Upper lobe of left lung (tissue), 6 donors: ENCODE data around the gene ZC2HC1C. TPM values are rescaled to one million over a fixed set of nuclear protein-coding genes. Genes with fewer than 3 reads are reported as not detected.

Experiments
- ATAC-seq, 2 donors: fragments of 200-7000 bp; cut with Tn5 transposase; one replicate each; pipeline ENCODE4 v1.9.1; 2022; ENCODE audit warnings: mild to moderate bottlenecking in 2 of 2, moderate library complexity in 2 of 2; ENCODE audit not compliant: low FRiP score in 2 of 2
- DNase-seq, 2 donors: peaks; one replicate each; pipeline ENCODE4 v3.0.0-alpha.2; 2019 to 2020
- H3K27ac ChIP-seq, 4 donors: fragments of 200-600 bp; sonication (generic); one replicate each; pipeline ENCODE4 v1.5.1; 2016 to 2019
- H3K27me3 ChIP-seq, 4 donors: fragments of 200-600 bp; sonication (generic); one replicate each; pipeline ENCODE4 v1.5.1; 2017 to 2019
- H3K36me3 ChIP-seq, 4 donors: fragments of 200-600 bp; sonication (generic); one replicate each; pipeline ENCODE4 v1.5.1; 2016 to 2019
- H3K4me1 ChIP-seq, 4 donors: fragments of 200-600 bp; sonication (generic); one replicate each; pipeline ENCODE4 v1.5.1; 2018 to 2019
- H3K4me3 ChIP-seq, 4 donors: fragments of 200-600 bp; sonication (generic); one replicate each; pipeline ENCODE4 v1.5.1; 2017 to 2019; ENCODE audit warnings: mild to moderate bottlenecking in 2 of 4, moderate library complexity in 1 of 4
- H3K9me3 ChIP-seq, 4 donors: fragments of 200-600 bp; sonication (generic); one replicate each; pipeline ENCODE4 v1.5.1; 2018 to 2019
- CTCF ChIP-seq, 6 experiments: fragments of 450-650 bp in 4 of 6; fragments of 200-600 bp in 2 of 6; sonication (generic) in 2 of 6; IDR thresholded peaks; one replicate each; pipeline ENCODE4 v1.5.1; 2016 to 2019; ENCODE audit warnings: antibody characterized with exemption in 6 of 6
- EP300 ChIP-seq, 4 donors: sonication (generic); formaldehyde crosslinking; IDR thresholded peaks; one replicate each; pipeline ENCODE4 v1.5.1; 2017; ENCODE audit warnings: antibody characterized with exemption in 4 of 4, control low read depth in 2 of 4
- POLR2A ChIP-seq, 4 donors: fragments of 450-650 bp; IDR thresholded peaks; one replicate each; pipeline ENCODE4 v1.5.1; 2016 to 2017; ENCODE audit warnings: antibody characterized with exemption in 4 of 4, mild to moderate bottlenecking in 2 of 4
- POLR2AphosphoS5 ChIP-seq, 2 donors: sonication (generic); formaldehyde crosslinking; IDR thresholded peaks; one replicate each; pipeline ENCODE4 v1.5.1; 2017; ENCODE audit warnings: antibody characterized with exemption in 2 of 2
- WGBS, 2 donors: methylation state at CpG; one replicate each; pipeline ENCODE4 v1.1.5; 2017 to 2018; 5-methylcytosine and 5-hydroxymethylcytosine counted together
- total RNA-seq, 6 donors: library from RNA; depleted of rRNA in 4 of 6; stranded (reverse); fragments of >200 nt in 4 of 6; gene quantifications; one replicate each; pipeline versions ENCODE4 v1.1.0 to v1.2.1, GENCODE V29; 2016 to 2021
- donor health status: DM: no; HTN: no; CAD: no; lungs with moderate emphysema.
- donor health status: DM: no; HTN: yes; CAD: no; lungs with severe emphysema.

The ZC2HC1C gene
- total RNA-seq, 6 donors from 2014 or later, result 3.2 to 21.0 (median 9.7) TPM

DNA sequence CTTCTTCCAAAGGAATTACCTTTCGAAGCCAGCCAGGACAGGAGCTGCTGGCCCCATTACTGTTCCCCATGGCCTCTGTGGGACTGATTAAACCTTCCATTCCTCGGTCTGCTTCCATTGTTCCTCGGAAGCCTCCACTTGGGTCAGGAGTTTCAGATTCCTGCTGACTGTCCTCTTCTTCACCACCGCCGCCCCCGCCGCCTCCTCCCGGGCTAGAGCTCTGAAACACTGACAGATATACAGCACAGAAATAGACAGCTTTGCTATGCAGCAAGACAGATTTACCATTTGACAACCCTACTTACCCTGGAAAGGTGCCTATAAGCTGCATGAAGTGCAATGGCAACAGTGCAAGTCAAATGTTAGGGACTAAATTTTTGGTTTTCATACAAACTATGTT lies 21.8 kb downstream of the ZC2HC1C start:
- no peaks in the 10 kb centered on the region for H3K9me3 ChIP-seq
- WGBS, 2 donors, result 94 to 95% methylated on average over 8 of the region's 8 CpGs
- no peaks in the 10 kb centered on the region for H3K4me1 ChIP-seq
- ATAC-seq (no peak), DNase-seq (peak in 1 of 2 donors; percentile 66)
- no peak overlapping the region for H3K27ac ChIP-seq
- peaks cover 49 to 97% (median 64%) of the 10 kb centered on the region in 4 donors for H3K36me3 ChIP-seq
- TF ChIP-seq POLR2AphosphoS5 (IDR thresholded peaks at IDR 0.05) (no peak), POLR2A (IDR thresholded peaks at IDR 0.05) (no peak), CTCF (IDR thresholded peaks at IDR 0.05) (no peak), EP300 (IDR thresholded peaks at IDR 0.05) (no peak)
- H3K4me3 ChIP-seq, result no peak overlapping the region
- H3K27me3 ChIP-seq, result no peaks in the 10 kb centered on the region

DNA sequence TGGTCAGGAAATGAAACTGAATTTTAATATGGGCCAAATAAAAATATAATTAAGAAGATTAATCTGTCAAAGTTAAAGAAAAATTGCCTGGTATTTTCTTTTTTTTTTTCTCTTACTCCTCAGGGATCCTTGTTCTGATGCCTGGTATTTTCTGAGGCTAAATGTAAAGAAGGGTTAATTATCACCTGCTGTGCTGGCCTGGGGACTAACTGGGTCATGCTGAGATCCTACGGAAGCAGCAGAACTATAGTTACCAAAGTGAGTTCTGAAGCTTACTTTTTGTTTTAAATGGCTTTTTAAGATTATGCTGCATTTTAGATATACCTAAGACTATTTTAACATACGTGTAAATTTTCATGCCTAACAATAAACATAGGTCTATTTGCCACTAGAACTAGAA lies 23.3 kb downstream of the ZC2HC1C start:
- TF ChIP-seq EP300 (IDR thresholded peaks at IDR 0.05) (no peak), POLR2A (IDR thresholded peaks at IDR 0.05) (no peak), POLR2AphosphoS5 (IDR thresholded peaks at IDR 0.05) (no peak)

DNA sequence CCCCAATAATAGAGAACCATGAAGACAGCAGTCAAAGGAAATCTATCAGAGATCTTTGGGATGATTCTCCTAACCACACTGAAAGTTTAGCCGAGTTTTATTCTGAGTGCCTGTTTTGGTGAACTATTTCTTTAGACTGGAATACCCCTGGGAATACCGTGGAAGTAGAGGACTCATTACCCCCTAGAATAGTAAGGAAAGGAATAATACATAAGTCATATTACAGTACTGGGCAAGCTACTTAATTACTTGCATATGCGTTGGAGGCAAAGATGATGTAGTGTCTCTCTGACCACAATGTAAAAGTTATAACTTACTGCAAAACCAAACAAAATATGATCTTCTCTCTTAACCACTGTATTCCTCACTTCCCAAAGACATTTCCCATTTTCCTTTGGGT lies 25.5 kb downstream of the ZC2HC1C start:
- 95 to 99% methylated on average over 3 of the region's 3 CpGs for WGBS, 2 donors
- Histone ChIP-seq H3K9me3 (no peaks in the 10 kb centered on the region), H3K27me3 (no peaks in the 10 kb centered on the region), H3K4me1 (no peaks in the 10 kb centered on the region), H3K4me3 (no peak overlapping the region), H3K36me3 (peaks cover 40 to 99% (median 68%) of the 10 kb centered on the region in 4 donors), H3K27ac (no peak overlapping the region)
- TF ChIP-seq CTCF (IDR thresholded peaks at IDR 0.05) (no peak), POLR2A (IDR thresholded peaks at IDR 0.05) (no peak), POLR2AphosphoS5 (IDR thresholded peaks at IDR 0.05) (no peak), EP300 (IDR thresholded peaks at IDR 0.05) (no peak)
- no peak for DNase-seq
- no peak for ATAC-seq

More for the DNA sequence above, 23.3 kb downstream of the ZC2HC1C start:
- no peaks in the 10 kb centered on the region for H3K4me1 ChIP-seq
- WGBS, 2 donors, result 85 to 90% methylated on average over 2 of the region's 2 CpGs
- H3K4me3 ChIP-seq, result no peak overlapping the region
- no peak for ATAC-seq
- DNase-seq, result no peak
- peaks cover 41 to 97% (median 60%) of the 10 kb centered on the region in 4 donors for H3K36me3 ChIP-seq
- H3K27ac ChIP-seq, result no peak overlapping the region
- no peaks in the 10 kb centered on the region for H3K9me3 ChIP-seq
- no peaks in the 10 kb centered on the region for H3K27me3 ChIP-seq

DNA sequence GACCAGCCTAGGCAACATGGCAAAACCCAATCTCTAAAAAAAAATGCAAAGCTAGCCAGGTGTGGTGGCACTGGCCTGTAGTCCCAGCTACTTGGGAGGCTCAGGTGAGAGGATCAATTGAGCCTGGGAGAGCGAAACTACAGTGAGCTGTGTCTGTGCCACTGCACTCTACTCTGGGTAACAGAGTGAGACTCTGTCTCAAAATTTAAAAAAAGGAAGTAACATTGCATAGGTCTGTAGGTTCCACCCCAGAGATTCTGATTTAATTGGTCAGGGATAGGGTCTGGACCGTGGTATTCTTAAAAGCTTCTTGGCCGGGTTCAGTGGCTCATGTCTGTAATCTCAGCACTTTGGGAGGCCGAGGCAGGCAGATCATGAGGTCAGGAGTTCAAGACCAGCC lies 26.2 kb downstream of the ZC2HC1C start:
- Histone ChIP-seq H3K36me3 (peaks cover 36 to 99% (median 72%) of the 10 kb centered on the region in 4 donors), H3K9me3 (no peaks in the 10 kb centered on the region), H3K4me1 (no peaks in the 10 kb centered on the region), H3K27me3 (no peaks in the 10 kb centered on the region), H3K27ac (no peak overlapping the region), H3K4me3 (no peak overlapping the region)
- DNase-seq (no peak), ATAC-seq (no peak)
- WGBS, 2 donors, result 93 to 97% methylated on average over 4 of the region's 4 CpGs
- no peak for TF ChIP-seq EP300 (IDR thresholded peaks at IDR 0.05)

DNA sequence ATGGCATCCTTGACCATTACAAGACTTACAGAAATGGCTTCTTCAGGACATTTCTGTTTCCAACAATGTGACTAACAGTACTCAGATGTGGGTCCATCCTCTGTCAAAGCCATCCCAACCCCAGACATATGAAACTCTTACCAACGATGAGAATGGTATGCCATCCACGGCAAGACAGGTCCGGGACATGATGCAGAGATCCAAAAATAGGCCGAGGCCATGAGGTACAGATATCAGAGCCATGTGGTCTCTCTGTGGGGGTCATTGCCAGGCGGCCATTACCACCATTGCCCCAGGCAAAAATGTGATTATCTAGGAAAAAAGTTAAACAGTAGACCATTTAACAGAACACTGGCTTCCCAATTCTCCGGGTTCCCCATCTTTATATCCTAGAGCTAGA lies 27.5 kb downstream of the ZC2HC1C start:
- H3K4me1 ChIP-seq, result no peaks in the 10 kb centered on the region
- 95 to 96% methylated on average over 6 of the region's 6 CpGs for WGBS, 2 donors
- no peaks in the 10 kb centered on the region for H3K9me3 ChIP-seq
- no peak overlapping the region for H3K27ac ChIP-seq
- H3K4me3 ChIP-seq, result no peak overlapping the region
- DNase-seq (no peak), ATAC-seq (no peak)
- TF ChIP-seq EP300 (IDR thresholded peaks at IDR 0.05), result no peak
- no peak for TF ChIP-seq POLR2A (IDR thresholded peaks at IDR 0.05)
- TF ChIP-seq CTCF (IDR thresholded peaks at IDR 0.05), result no peak
- TF ChIP-seq POLR2AphosphoS5 (IDR thresholded peaks at IDR 0.05), result no peak
- H3K36me3 ChIP-seq, result peaks cover 27 to 98% (median 73%) of the 10 kb centered on the region in 4 donors
- no peaks in the 10 kb centered on the region for H3K27me3 ChIP-seq

DNA sequence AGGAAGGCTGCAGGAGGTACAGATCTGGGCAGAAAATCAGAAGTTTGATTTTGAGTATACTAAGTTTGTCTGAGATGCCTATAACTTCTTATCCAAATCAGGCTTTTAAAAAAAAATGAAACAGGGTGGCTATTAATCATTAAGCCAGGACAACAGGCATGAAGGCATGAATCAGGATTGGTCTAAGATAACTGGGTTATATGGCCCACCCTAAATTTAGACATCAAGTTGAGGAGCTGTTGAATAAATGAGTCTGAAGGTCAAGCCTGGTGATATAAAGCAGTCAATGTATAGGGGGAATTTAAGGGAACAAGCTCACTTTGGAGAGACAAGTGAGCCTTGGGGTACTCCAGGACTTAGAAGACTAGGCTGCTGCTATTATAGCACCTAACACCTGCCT lies 28.8 kb downstream of the ZC2HC1C start:
- Histone ChIP-seq H3K36me3 (peaks cover 27 to 98% (median 74%) of the 10 kb centered on the region in 4 donors), H3K4me3 (no peak overlapping the region), H3K9me3 (no peaks in the 10 kb centered on the region), H3K27me3 (no peaks in the 10 kb centered on the region), H3K27ac (no peak overlapping the region), H3K4me1 (no peaks in the 10 kb centered on the region)
- DNase-seq (no peak), ATAC-seq (no peak)
- no peak for TF ChIP-seq EP300 (IDR thresholded peaks at IDR 0.05)
